Fibroblast of lung (primary cell): ENCODE measurements around the gene GPBAR1.

Source experiments
- CTCF ChIP-seq, 2 donors: IDR thresholded peaks in 1 of 2; conservative IDR thresholded peaks in 1 of 2; 1 replicate in 1 of 2; 2 replicates in 1 of 2; pipeline ENCODE4 v1.5.1; 2011 to 2012; ENCODE audit warnings: low read length in 2 of 2, control low read depth in 1 of 2, inconsistent platforms in 1 of 2, low read depth in 1 of 2, mild to moderate bottlenecking in 1 of 2
- EZH2 ChIP-seq: IDR thresholded peaks from 2 replicates; pipeline ENCODE4 v1.5.1; 2012; ENCODE audit warnings: low read length, control low read depth, mild to moderate bottlenecking; ENCODE audit errors: missing control alignments

DNA sequence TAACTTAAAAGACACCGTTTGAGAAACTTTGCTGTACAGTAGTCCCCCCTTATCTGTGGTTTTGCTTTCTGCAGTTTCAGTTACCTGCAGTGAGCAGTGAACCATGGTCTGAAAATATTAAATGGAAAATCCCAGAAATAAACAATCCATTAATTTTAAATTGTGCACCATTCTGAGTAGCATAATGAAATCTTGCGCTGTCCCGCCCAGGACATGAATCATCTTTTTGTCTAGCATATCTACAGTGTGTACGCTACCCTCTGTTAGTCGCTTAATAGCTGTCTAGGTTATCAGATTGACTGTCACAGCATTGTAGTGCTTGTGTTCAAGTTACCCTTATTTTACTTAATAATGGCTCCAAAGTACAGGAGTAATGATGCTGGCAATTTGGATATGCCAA, 37.8 kb upstream of the GPBAR1 start:
- TF ChIP-seq CTCF (conservative IDR thresholded peaks at IDR 0.05 in 1 of 2, IDR thresholded peaks at IDR 0.05 in 1 of 2; ENCODE audit: low read depth in 1 of 2, low read length in 2 of 2) (no peak), EZH2 (no peak)
